Measurements from ENCODE around the gene SERINC5. TPM values are rescaled to one million over a fixed set of nuclear protein-coding genes. Genes with fewer than 3 reads are reported as not detected.

Gene SERINC5
- total and polyA plus RNA-seq, 2 donors (not counting 3 experiments of a cell fraction or from before 2014, with no cell fraction given), result 3.2 to 10.1 TPM

GRCh38 chr5:80208381-80208780, 47.5 kb downstream of the SERINC5 start:
- dilution Hi-C loops (cut with MboI; ENCODE audit: extremely low pct_ligation_motif_present, low sequenced_read_pairs), result no loop called here
- no peak for FAIRE-seq
- BruUV-seq (replicated peaks), result no TSS peak

GRCh38 chr5:80207832-80208231, 48.0 kb downstream of the SERINC5 start:
- ChIA-PET CTCF (no interaction called here), POLR2A (no interaction called here)

More at GRCh38 chr5:80208381-80208780, 47.5 kb downstream of the SERINC5 start:
- no peak overlapping the region for H3K4me2 ChIP-seq (ENCODE audit: insufficient read depth, low read length)
- ChIA-PET CTCF (no interaction called here), POLR2A (no interaction called here)
- H4K20me1 ChIP-seq (replicated peaks; ENCODE audit: control insufficient read depth, extremely low read depth, insufficient read depth, low read length), result no peaks in the 10 kb centered on the region
- no peak for DNase-seq (ENCODE audit: low read depth, low spot score)
- intact Hi-C loops (cut with micrococcal nuclease), result no loop called here
- H3K9ac ChIP-seq (replicated peaks; ENCODE audit: extremely low read depth, insufficient read depth, low read length), result no peak overlapping the region
- no peaks in the 10 kb centered on the region for H3K79me2 ChIP-seq (ENCODE audit: control insufficient read depth, insufficient read depth, low read length)
- TF ChIP-seq POLR2AphosphoS5 (IDR thresholded peaks at IDR 0.05; ENCODE audit: insufficient read depth, low read depth, low read length) (no peak), FOS (IDR thresholded peaks at IDR 0.05; ENCODE audit: borderline replicate concordance, insufficient read depth, low read length) (no peak), EZH2 (IDR thresholded peaks at IDR 0.05; ENCODE audit: borderline replicate concordance, low read depth, low read length, severe bottlenecking) (no peak), CTCF (IDR thresholded peaks at IDR 0.05; ENCODE audit: extremely low read depth in 1 of 2, insufficient read depth in 1 of 2, low read depth in 1 of 2, low read length in 2 of 2) (no peak), MYC (IDR thresholded peaks at IDR 0.05; ENCODE audit: low read depth, low read length) (no peak)
- no peak overlapping the region for H3K27ac ChIP-seq (ENCODE audit: insufficient read depth, low read depth, low read length)
- H3K4me1 ChIP-seq (ENCODE audit: control insufficient read depth, extremely low read depth, insufficient read depth, low read length), result no peaks in the 10 kb centered on the region
- H3K4me3 ChIP-seq (replicated peaks in 1 of 3; ENCODE audit: insufficient read depth in 1 of 3, low read depth in 1 of 3, low read length in 3 of 3), result no peak overlapping the region
- no peaks in the 10 kb centered on the region for H3K36me3 ChIP-seq (ENCODE audit: control insufficient read depth in 2 of 2, extremely low read depth in 1 of 2, insufficient read depth in 2 of 2, low read length in 2 of 2)
- H2AFZ ChIP-seq (ENCODE audit: low read depth, low read length), result no peak overlapping the region
- H3K9me1 ChIP-seq (replicated peaks; ENCODE audit: control insufficient read depth, extremely low read depth, insufficient read depth, low read length), result no peaks in the 10 kb centered on the region
- H3K27me3 ChIP-seq (ENCODE audit: control insufficient read depth in 2 of 2, insufficient read depth in 2 of 2, low read length in 2 of 2), result no peaks in the 10 kb centered on the region
- no peaks in the 10 kb centered on the region for H3K9me3 ChIP-seq (replicated peaks; ENCODE audit: control insufficient read depth, insufficient read depth, low read length)

More at GRCh38 chr5:80207832-80208231, 48.0 kb downstream of the SERINC5 start:
- BruUV-seq (replicated peaks), result no TSS peak
- dilution Hi-C loops (cut with MboI; ENCODE audit: extremely low pct_ligation_motif_present, low sequenced_read_pairs) (no loop called here), intact Hi-C loops (cut with micrococcal nuclease) (no loop called here)
- Histone ChIP-seq H3K9me1 (replicated peaks; ENCODE audit: control insufficient read depth, extremely low read depth, insufficient read depth, low read length) (no peaks in the 10 kb centered on the region), H3K27ac (ENCODE audit: insufficient read depth, low read depth, low read length) (no peak overlapping the region), H3K79me2 (ENCODE audit: control insufficient read depth, insufficient read depth, low read length) (no peaks in the 10 kb centered on the region), H3K4me1 (ENCODE audit: control insufficient read depth, extremely low read depth, insufficient read depth, low read length) (no peaks in the 10 kb centered on the region), H3K9me3 (replicated peaks; ENCODE audit: control insufficient read depth, insufficient read depth, low read length) (no peaks in the 10 kb centered on the region), H3K36me3 (ENCODE audit: control insufficient read depth in 2 of 2, extremely low read depth in 1 of 2, insufficient read depth in 2 of 2, low read length in 2 of 2) (no peaks in the 10 kb centered on the region), H3K9ac (replicated peaks; ENCODE audit: extremely low read depth, insufficient read depth, low read length) (no peak overlapping the region), H3K4me2 (ENCODE audit: insufficient read depth, low read length) (no peak overlapping the region), H3K4me3 (replicated peaks in 1 of 3; ENCODE audit: insufficient read depth in 1 of 3, low read depth in 1 of 3, low read length in 3 of 3) (no peak overlapping the region), H4K20me1 (replicated peaks; ENCODE audit: control insufficient read depth, extremely low read depth, insufficient read depth, low read length) (no peaks in the 10 kb centered on the region), H2AFZ (ENCODE audit: low read depth, low read length) (no peak overlapping the region), H3K27me3 (ENCODE audit: control insufficient read depth in 2 of 2, insufficient read depth in 2 of 2, low read length in 2 of 2) (no peaks in the 10 kb centered on the region)
- DNase-seq (ENCODE audit: low read depth, low spot score) (no peak), FAIRE-seq (no peak)
- TF ChIP-seq MYC (IDR thresholded peaks at IDR 0.05; ENCODE audit: low read depth, low read length) (no peak), JUN (IDR thresholded peaks at IDR 0.05; ENCODE audit: borderline replicate concordance, insufficient read depth, insufficient read length, low read depth) (no peak), FOS (IDR thresholded peaks at IDR 0.05; ENCODE audit: borderline replicate concordance, insufficient read depth, low read length) (no peak), POLR2AphosphoS5 (IDR thresholded peaks at IDR 0.05; ENCODE audit: insufficient read depth, low read depth, low read length) (no peak), CTCF (IDR thresholded peaks at IDR 0.05; ENCODE audit: extremely low read depth in 1 of 2, insufficient read depth in 1 of 2, low read depth in 1 of 2, low read length in 2 of 2) (no peak), MAX (IDR thresholded peaks at IDR 0.05; ENCODE audit: insufficient read depth, insufficient read length) (no peak), GATA2 (IDR thresholded peaks at IDR 0.05; ENCODE audit: insufficient read depth, insufficient read length, low read depth, low read length) (no peak), POLR2A (IDR thresholded peaks at IDR 0.05; ENCODE audit: low read depth, low read length) (no peak)

Data from endothelial cell of umbilical vein (primary cell).